ENCODE data around the gene MAP3K13.

DNA sequence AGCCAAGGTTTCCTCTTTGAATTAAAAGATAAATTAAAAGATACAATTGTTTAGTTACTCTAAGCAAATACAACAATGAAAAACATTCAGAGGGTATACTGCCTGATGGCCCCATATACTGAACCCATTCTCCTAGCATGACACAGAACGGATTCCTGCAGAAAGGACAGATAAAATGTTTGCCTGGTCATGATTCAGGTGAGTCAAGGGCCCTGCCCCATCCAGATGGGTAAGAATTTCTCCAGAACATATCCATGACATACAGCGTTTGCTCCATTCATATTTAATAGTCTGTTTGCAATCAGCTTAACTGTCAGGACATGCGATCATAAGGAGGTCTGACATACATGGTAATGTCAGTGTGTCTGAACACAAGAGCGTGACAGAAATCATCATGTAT is 127.3 kb downstream of the MAP3K13 start:
- no peak for TF ChIP-seq POLR2AphosphoS5 (IDR thresholded peaks at IDR 0.05; ENCODE audit: low read depth, low read length)
- TF ChIP-seq YY1 (IDR thresholded peaks at IDR 0.05; ENCODE audit: extremely low read depth, insufficient replicate concordance, low read depth, low read length): no peak
- TF ChIP-seq, protein P1, sequence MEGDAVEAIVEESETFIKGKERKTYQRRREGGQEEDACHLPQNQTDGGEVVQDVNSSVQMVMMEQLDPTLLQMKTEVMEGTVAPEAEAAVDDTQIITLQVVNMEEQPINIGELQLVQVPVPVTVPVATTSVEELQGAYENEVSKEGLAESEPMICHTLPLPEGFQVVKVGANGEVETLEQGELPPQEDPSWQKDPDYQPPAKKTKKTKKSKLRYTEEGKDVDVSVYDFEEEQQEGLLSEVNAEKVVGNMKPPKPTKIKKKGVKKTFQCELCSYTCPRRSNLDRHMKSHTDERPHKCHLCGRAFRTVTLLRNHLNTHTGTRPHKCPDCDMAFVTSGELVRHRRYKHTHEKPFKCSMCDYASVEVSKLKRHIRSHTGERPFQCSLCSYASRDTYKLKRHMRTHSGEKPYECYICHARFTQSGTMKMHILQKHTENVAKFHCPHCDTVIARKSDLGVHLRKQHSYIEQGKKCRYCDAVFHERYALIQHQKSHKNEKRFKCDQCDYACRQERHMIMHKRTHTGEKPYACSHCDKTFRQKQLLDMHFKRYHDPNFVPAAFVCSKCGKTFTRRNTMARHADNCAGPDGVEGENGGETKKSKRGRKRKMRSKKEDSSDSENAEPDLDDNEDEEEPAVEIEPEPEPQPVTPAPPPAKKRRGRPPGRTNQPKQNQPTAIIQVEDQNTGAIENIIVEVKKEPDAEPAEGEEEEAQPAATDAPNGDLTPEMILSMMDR (IDR thresholded peaks at IDR 0.05 in 2 of 3, conservative IDR thresholded peaks at IDR 0.05 in 1 of 3; ENCODE audit: borderline replicate concordance in 1 of 3, insufficient read depth in 1 of 3, low read depth in 2 of 3, low read length in 2 of 3): no peak
- no peak for TF ChIP-seq RAD21 (IDR thresholded peaks at IDR 0.05; ENCODE audit: low read depth)
- TF ChIP-seq EZH2 (IDR thresholded peaks at IDR 0.05): no peak
- no peak for TF ChIP-seq EZH2phosphoT487 (IDR thresholded peaks at IDR 0.05; ENCODE audit: borderline replicate concordance)
- TF ChIP-seq EGR1 (IDR thresholded peaks at IDR 0.05; ENCODE audit: low read depth): no peak
- TF ChIP-seq, protein P2, sequence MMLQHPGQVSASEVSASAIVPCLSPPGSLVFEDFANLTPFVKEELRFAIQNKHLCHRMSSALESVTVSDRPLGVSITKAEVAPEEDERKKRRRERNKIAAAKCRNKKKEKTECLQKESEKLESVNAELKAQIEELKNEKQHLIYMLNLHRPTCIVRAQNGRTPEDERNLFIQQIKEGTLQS (IDR thresholded peaks at IDR 0.05): no peak
- no peak for TF ChIP-seq ZNF274 (IDR thresholded peaks at IDR 0.05; ENCODE audit: low read depth, low read length)

Data from HCT116 (cell line).